GM21619 (cell line): ENCODE measurements around the gene HSD17B4.

Experiments
- ATAC-seq: cut with Tn5 transposase; IDR thresholded peaks from one replicate; pipeline ENCODE4 v1.9.1; 2021; ENCODE audit not compliant: unreplicated experiment

Gene HSD17B4

DNA sequence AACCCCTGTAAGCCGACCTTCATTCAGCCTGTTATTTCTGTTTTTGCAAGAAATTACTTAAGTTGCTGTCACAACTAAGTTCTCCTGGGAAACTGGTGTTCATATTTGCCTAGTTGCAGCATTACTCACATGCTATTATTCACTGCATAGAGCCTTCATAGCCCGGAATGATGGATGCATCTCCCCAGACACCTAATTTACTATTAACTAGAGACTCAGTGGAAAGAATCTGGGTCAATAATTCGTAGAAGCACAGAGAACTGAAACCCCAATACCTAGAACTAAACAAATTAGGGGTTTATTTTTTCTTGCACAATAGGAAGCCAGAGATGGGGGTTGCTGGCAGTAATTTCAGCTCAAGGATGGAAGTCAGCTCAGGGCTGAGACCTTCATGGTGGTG lies 131.4 kb downstream of the HSD17B4 start:
- ATAC-seq, result peak; percentile 90
